ENCODE measurements around the gene FUCA1.

DNA sequence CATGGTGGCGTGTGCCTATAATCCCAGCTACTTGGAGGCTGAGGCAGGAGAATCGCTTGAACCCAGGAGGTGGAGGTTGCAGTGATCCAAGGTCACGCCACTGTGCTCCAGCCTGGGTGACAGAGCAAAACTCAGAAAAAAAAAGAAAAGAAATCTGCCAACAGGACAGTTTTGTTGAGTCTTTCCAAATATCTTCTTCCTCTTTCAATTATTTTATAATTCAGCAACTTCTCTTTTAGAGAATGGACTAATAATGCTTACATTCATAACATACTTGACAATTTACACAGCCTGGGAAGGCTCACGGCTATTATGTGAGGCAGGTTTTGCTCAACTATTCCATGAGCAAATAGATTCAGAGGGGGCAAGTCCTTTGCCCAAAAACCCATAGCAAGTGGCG lies 27.0 kb upstream of the FUCA1 start:
- TF ChIP-seq GABPA (IDR thresholded peaks at IDR 0.05; ENCODE audit: borderline replicate concordance, insufficient read depth, low read length) (no peak), MAFK (IDR thresholded peaks at IDR 0.05; ENCODE audit: low read depth, low read length) (no peak), SRF (IDR thresholded peaks at IDR 0.05; ENCODE audit: low read depth, low read length) (no peak), EZH2 (IDR thresholded peaks at IDR 0.05; ENCODE audit: low read depth, low read length, severe bottlenecking) (no peak), TAF1 (IDR thresholded peaks at IDR 0.05; ENCODE audit: low read depth, low read length) (no peak), CBX5 (IDR thresholded peaks at IDR 0.05; ENCODE audit: low read depth, low read length) (no peak), KDM1A (IDR thresholded peaks at IDR 0.05; ENCODE audit: borderline replicate concordance, low read length) (no peak), POLR2AphosphoS5 (IDR thresholded peaks at IDR 0.05; ENCODE audit: low read depth, low read length) (no peak), SP2 (IDR thresholded peaks at IDR 0.05; ENCODE audit: low read length) (no peak), POLR2A (IDR thresholded peaks at IDR 0.05; ENCODE audit: control extremely low read depth in 1 of 2, low read depth in 2 of 2, low read length in 2 of 2) (no peak)
- TF ChIP-seq, protein P1, sequence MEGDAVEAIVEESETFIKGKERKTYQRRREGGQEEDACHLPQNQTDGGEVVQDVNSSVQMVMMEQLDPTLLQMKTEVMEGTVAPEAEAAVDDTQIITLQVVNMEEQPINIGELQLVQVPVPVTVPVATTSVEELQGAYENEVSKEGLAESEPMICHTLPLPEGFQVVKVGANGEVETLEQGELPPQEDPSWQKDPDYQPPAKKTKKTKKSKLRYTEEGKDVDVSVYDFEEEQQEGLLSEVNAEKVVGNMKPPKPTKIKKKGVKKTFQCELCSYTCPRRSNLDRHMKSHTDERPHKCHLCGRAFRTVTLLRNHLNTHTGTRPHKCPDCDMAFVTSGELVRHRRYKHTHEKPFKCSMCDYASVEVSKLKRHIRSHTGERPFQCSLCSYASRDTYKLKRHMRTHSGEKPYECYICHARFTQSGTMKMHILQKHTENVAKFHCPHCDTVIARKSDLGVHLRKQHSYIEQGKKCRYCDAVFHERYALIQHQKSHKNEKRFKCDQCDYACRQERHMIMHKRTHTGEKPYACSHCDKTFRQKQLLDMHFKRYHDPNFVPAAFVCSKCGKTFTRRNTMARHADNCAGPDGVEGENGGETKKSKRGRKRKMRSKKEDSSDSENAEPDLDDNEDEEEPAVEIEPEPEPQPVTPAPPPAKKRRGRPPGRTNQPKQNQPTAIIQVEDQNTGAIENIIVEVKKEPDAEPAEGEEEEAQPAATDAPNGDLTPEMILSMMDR (IDR thresholded peaks at IDR 0.05; ENCODE audit: control extremely low read depth in 1 of 3, insufficient read depth in 1 of 3, low read depth in 1 of 3, low read length in 3 of 3): no peak
- TF ChIP-seq, protein P2, sequence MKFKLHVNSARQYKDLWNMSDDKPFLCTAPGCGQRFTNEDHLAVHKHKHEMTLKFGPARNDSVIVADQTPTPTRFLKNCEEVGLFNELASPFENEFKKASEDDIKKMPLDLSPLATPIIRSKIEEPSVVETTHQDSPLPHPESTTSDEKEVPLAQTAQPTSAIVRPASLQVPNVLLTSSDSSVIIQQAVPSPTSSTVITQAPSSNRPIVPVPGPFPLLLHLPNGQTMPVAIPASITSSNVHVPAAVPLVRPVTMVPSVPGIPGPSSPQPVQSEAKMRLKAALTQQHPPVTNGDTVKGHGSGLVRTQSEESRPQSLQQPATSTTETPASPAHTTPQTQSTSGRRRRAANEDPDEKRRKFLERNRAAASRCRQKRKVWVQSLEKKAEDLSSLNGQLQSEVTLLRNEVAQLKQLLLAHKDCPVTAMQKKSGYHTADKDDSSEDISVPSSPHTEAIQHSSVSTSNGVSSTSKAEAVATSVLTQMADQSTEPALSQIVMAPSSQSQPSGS (IDR thresholded peaks at IDR 0.05; ENCODE audit: low read length): no peak
- TF ChIP-seq, protein P3, sequence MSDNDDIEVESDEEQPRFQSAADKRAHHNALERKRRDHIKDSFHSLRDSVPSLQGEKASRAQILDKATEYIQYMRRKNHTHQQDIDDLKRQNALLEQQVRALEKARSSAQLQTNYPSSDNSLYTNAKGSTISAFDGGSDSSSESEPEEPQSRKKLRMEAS (IDR thresholded peaks at IDR 0.05): no peak
- TF ChIP-seq, protein P4, sequence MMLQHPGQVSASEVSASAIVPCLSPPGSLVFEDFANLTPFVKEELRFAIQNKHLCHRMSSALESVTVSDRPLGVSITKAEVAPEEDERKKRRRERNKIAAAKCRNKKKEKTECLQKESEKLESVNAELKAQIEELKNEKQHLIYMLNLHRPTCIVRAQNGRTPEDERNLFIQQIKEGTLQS (IDR thresholded peaks at IDR 0.05; ENCODE audit: insufficient read depth, low read depth, low read length): no peak

All from H1 (cell line).